Upper lobe of left lung (tissue), 6 donors: ENCODE results near the gene OR1K1. TPM values are rescaled to one million over a fixed set of nuclear protein-coding genes. Genes with fewer than 3 reads are reported as not detected.

Experiments
- ATAC-seq, 2 donors: fragments of 200-7000 bp; cut with Tn5 transposase; one replicate each; pipeline ENCODE4 v1.9.1; 2022; ENCODE audit warnings: mild to moderate bottlenecking in 2 of 2, moderate library complexity in 2 of 2; ENCODE audit not compliant: low FRiP score in 2 of 2
- DNase-seq, 2 donors: peaks; one replicate each; pipeline ENCODE4 v3.0.0-alpha.2; 2019 to 2020
- H3K27ac ChIP-seq, 4 donors: fragments of 200-600 bp; sonication (generic); one replicate each; pipeline ENCODE4 v1.5.1; 2016 to 2019
- H3K27me3 ChIP-seq, 4 donors: fragments of 200-600 bp; sonication (generic); one replicate each; pipeline ENCODE4 v1.5.1; 2017 to 2019
- H3K36me3 ChIP-seq, 4 donors: fragments of 200-600 bp; sonication (generic); one replicate each; pipeline ENCODE4 v1.5.1; 2016 to 2019
- H3K4me1 ChIP-seq, 4 donors: fragments of 200-600 bp; sonication (generic); one replicate each; pipeline ENCODE4 v1.5.1; 2018 to 2019
- H3K4me3 ChIP-seq, 4 donors: fragments of 200-600 bp; sonication (generic); one replicate each; pipeline ENCODE4 v1.5.1; 2017 to 2019; ENCODE audit warnings: mild to moderate bottlenecking in 2 of 4, moderate library complexity in 1 of 4
- H3K9me3 ChIP-seq, 4 donors: fragments of 200-600 bp; sonication (generic); one replicate each; pipeline ENCODE4 v1.5.1; 2018 to 2019
- EP300 ChIP-seq, 4 donors: sonication (generic); formaldehyde crosslinking; IDR thresholded peaks; one replicate each; pipeline ENCODE4 v1.5.1; 2017; ENCODE audit warnings: antibody characterized with exemption in 4 of 4, control low read depth in 2 of 4
- POLR2A ChIP-seq, 4 donors: fragments of 450-650 bp; IDR thresholded peaks; one replicate each; pipeline ENCODE4 v1.5.1; 2016 to 2017; ENCODE audit warnings: antibody characterized with exemption in 4 of 4, mild to moderate bottlenecking in 2 of 4
- POLR2AphosphoS5 ChIP-seq, 2 donors: sonication (generic); formaldehyde crosslinking; IDR thresholded peaks; one replicate each; pipeline ENCODE4 v1.5.1; 2017; ENCODE audit warnings: antibody characterized with exemption in 2 of 2
- WGBS, 2 donors: methylation state at CpG; one replicate each; pipeline ENCODE4 v1.1.5; 2017 to 2018; 5-methylcytosine and 5-hydroxymethylcytosine counted together
- total RNA-seq, 6 donors: library from RNA; depleted of rRNA in 4 of 6; stranded (reverse); fragments of >200 nt in 4 of 6; gene quantifications; one replicate each; pipeline versions ENCODE4 v1.1.0 to v1.2.1, GENCODE V29; 2016 to 2021
- TF ChIP-seq, protein P1 (sequence below), 6 experiments: fragments of 450-650 bp in 4 of 6; fragments of 200-600 bp in 2 of 6; sonication (generic) in 2 of 6; IDR thresholded peaks; one replicate each; pipeline ENCODE4 v1.5.1; 2016 to 2019; ENCODE audit warnings: antibody characterized with exemption in 6 of 6
- donor health status: DM: no; HTN: no; CAD: no; lungs with moderate emphysema.
- donor health status: DM: no; HTN: yes; CAD: no; lungs with severe emphysema.

Gene OR1K1
- total RNA-seq, 6 donors from 2014 or later: not detected

DNA sequence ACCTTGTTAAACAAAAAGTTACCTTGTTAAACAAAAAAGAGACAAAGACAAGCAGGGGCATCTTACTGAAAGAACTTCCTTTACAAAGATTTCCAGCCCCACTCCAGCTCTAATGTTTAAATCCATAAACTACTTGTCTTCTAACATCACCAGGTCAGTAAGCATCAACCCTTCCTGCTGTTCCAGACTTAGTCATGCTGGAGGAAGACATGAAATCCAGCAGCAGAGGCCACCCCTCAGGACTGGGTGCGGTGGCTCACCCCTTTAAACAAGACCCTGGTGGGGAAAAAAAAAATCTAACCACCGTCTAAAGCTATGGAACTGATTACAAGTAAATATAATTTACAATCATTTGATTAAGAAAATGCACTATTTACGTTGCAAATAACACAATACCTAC, 19.4 kb downstream of the OR1K1 start:
- peaks cover 42 to 59% (median 48%) of the 10 kb centered on the region in 4 donors for H3K4me1 ChIP-seq
- ATAC-seq: no peak
- H3K9me3 ChIP-seq: no peaks in the 10 kb centered on the region
- no peak for DNase-seq
- no peak overlapping the region for H3K4me3 ChIP-seq
- WGBS, 2 donors: 47 to 66% methylated on average over 3 of the region's 3 CpGs
- TF ChIP-seq, protein P1, sequence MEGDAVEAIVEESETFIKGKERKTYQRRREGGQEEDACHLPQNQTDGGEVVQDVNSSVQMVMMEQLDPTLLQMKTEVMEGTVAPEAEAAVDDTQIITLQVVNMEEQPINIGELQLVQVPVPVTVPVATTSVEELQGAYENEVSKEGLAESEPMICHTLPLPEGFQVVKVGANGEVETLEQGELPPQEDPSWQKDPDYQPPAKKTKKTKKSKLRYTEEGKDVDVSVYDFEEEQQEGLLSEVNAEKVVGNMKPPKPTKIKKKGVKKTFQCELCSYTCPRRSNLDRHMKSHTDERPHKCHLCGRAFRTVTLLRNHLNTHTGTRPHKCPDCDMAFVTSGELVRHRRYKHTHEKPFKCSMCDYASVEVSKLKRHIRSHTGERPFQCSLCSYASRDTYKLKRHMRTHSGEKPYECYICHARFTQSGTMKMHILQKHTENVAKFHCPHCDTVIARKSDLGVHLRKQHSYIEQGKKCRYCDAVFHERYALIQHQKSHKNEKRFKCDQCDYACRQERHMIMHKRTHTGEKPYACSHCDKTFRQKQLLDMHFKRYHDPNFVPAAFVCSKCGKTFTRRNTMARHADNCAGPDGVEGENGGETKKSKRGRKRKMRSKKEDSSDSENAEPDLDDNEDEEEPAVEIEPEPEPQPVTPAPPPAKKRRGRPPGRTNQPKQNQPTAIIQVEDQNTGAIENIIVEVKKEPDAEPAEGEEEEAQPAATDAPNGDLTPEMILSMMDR (IDR thresholded peaks at IDR 0.05): no peak
- TF ChIP-seq POLR2A (IDR thresholded peaks at IDR 0.05) (no peak), POLR2AphosphoS5 (IDR thresholded peaks at IDR 0.05) (no peak), EP300 (IDR thresholded peaks at IDR 0.05) (no peak)
- H3K27ac ChIP-seq: peak overlapping the region; percentile 4 to 73 (median 49)
- H3K36me3 ChIP-seq: peaks cover 0 to 46% (median 24%) of the 10 kb centered on the region in 4 donors
- no peaks in the 10 kb centered on the region for H3K27me3 ChIP-seq

GRCh38 chr9:122819791-122820489, 20.0 kb downstream of the OR1K1 start:
- ATAC-seq: no peak
- TF ChIP-seq POLR2AphosphoS5 (IDR thresholded peaks at IDR 0.05) (peak in 1 of 2 donors; percentile 26), EP300 (IDR thresholded peaks at IDR 0.05) (peak in 1 of 4 donors; percentile 72)
- TF ChIP-seq, protein P1 (IDR thresholded peaks at IDR 0.05): no peak
- Histone ChIP-seq H3K27ac (peak overlapping the region; percentile 20 to 73 (median 49)), H3K36me3 (peaks cover 0 to 50% (median 25%) of the 10 kb centered on the region in 4 donors), H3K27me3 (no peaks in the 10 kb centered on the region), H3K9me3 (no peaks in the 10 kb centered on the region), H3K4me3 (no peak overlapping the region), H3K4me1 (peaks cover 42 to 59% (median 46%) of the 10 kb centered on the region in 4 donors)
- 47 to 48% methylated on average over 5 to 9 of the region's 9 CpGs for WGBS, 2 donors
- no peak for DNase-seq

GRCh38 chr9:122820490-122820845, 20.5 kb downstream of the OR1K1 start:
- 89 to 94% methylated on average over 11 of the region's 11 CpGs for WGBS, 2 donors
- no peak overlapping the region for H3K4me3 ChIP-seq
- DNase-seq (no peak), ATAC-seq (no peak)
- TF ChIP-seq POLR2A (IDR thresholded peaks at IDR 0.05) (no peak), POLR2AphosphoS5 (IDR thresholded peaks at IDR 0.05) (no peak), EP300 (IDR thresholded peaks at IDR 0.05) (no peak)
- TF ChIP-seq, protein P1 (IDR thresholded peaks at IDR 0.05): no peak
- no peaks in the 10 kb centered on the region for H3K27me3 ChIP-seq
- no peaks in the 10 kb centered on the region for H3K9me3 ChIP-seq
- H3K27ac ChIP-seq: peak overlapping the region; percentile 20 to 70 (median 28)
- peaks cover 40 to 59% (median 45%) of the 10 kb centered on the region in 4 donors for H3K4me1 ChIP-seq
- peaks cover 0 to 54% (median 26%) of the 10 kb centered on the region in 4 donors for H3K36me3 ChIP-seq

DNA sequence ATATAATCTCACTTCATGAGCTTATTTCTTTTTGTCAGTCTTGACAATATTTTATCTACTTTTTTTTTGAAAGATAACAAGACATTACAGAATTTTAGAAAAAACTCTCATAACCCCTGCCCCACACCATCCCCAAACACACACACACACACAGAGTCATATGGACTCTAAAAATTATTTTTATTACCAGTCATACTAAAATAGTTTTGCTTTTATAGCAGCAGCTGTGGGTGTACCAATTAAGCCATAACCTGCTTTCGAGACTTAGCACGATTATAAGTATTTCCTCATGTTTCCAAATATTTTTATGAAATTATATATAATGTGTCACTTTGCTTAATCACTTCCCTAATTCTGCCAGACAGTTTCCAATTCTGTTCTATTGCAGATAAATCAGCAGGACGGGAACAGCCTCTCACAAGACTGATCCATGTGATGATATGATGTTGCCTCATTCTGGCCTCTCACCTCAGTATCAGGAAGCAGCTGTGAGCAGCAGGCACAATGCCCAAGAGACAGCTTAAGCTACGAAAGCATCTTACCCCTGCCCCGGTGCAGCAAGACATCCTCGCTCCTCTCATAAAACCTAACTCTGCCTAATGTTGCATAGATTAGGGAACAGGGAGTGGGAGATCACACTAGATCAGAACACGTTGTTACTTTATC, 21.5 kb downstream of the OR1K1 start:
- H3K9me3 ChIP-seq: no peaks in the 10 kb centered on the region
- peak in 1 of 2 donors; percentile 66 for DNase-seq
- WGBS, 2 donors: 34 to 37% methylated on average over 7 of the region's 7 CpGs
- H3K4me3 ChIP-seq: no peak overlapping the region
- peaks cover 0 to 62% (median 27%) of the 10 kb centered on the region in 4 donors for H3K36me3 ChIP-seq
- ATAC-seq: peak; percentile 73 to 76
- TF ChIP-seq POLR2A (IDR thresholded peaks at IDR 0.05) (peak in 1 of 4 donors; percentile 38), POLR2AphosphoS5 (IDR thresholded peaks at IDR 0.05) (peak; percentile 73 to 74), EP300 (IDR thresholded peaks at IDR 0.05) (peak in 1 of 4 donors; percentile 82)
- TF ChIP-seq, protein P1 (IDR thresholded peaks at IDR 0.05): no peak
- H3K27me3 ChIP-seq: no peaks in the 10 kb centered on the region
- H3K4me1 ChIP-seq: peaks cover 41 to 59% (median 48%) of the 10 kb centered on the region in 4 donors
- H3K27ac ChIP-seq: peak overlapping the region; percentile 52 to 70 (median 64)
